Naive thymus-derived CD4-positive, alpha-beta T cell (primary cell): ENCODE measurements around the gene EIPR1. TPM values are rescaled to one million over a fixed set of nuclear protein-coding genes. Genes with fewer than 3 reads are reported as not detected.

Experiments used
- ATAC-seq: fragments of 150-1000 bp; cut with Tn5 transposase; 2 replicates; pipeline ENCODE4 v1.10.0; 2021; ENCODE audit warnings: mild to moderate bottlenecking, moderate library complexity
- CTCF ChIA-PET: fragments of 350-600 bp; sonication (Branson Sonifier 250); formaldehyde crosslinking; loops from one replicate; lab custom pipeline; 2021; ENCODE audit warnings: antibody characterized with exemption; lab: Charles Lee
- POLR2A ChIA-PET: fragments of 350-600 bp; sonication (Branson Sonifier 250); formaldehyde crosslinking; loops from one replicate; lab custom pipeline; 2021; ENCODE audit warnings: antibody characterized with exemption, inconsistent platforms; lab: Charles Lee
- DNase-seq, 9 donors: peaks; one replicate each; pipeline versions ENCODE4 v3.0.0 to v3.0.0-alpha.2; 2020 to 2022; ENCODE audit warnings: mixed read lengths in 1 of 9
- H3K27ac ChIP-seq: one replicate; pipeline ENCODE4 v1.7.0; 2013; ENCODE audit warnings: mild to moderate bottlenecking, low read depth, low read length, moderate library complexity
- H3K27me3 ChIP-seq, 2 donors: one replicate each; pipeline ENCODE4 v1.7.0; 2013; ENCODE audit warnings: low read length in 2 of 2, mild to moderate bottlenecking in 2 of 2, moderate library complexity in 2 of 2; ENCODE audit not compliant: control insufficient read depth in 2 of 2, insufficient read depth in 2 of 2
- H3K36me3 ChIP-seq, 3 experiments: 1 replicate in 2 of 3; 2 replicates in 1 of 3; pipeline ENCODE4 v1.7.0; 2013; ENCODE audit warnings: low read length in 3 of 3, mild to moderate bottlenecking in 3 of 3, moderate library complexity in 1 of 3; ENCODE audit not compliant: insufficient read depth in 3 of 3, control insufficient read depth in 2 of 3
- H3K4me1 ChIP-seq, 2 donors: one replicate each; pipeline ENCODE4 v1.7.0; 2013; ENCODE audit warnings: low read length in 2 of 2, mild to moderate bottlenecking in 2 of 2, moderate library complexity in 1 of 2; ENCODE audit not compliant: control insufficient read depth in 2 of 2, insufficient read depth in 2 of 2
- H3K4me3 ChIP-seq: 2 replicates; pipeline ENCODE4 v1.7.0; 2013; ENCODE audit warnings: mild to moderate bottlenecking, low read length
- H3K9me3 ChIP-seq, 3 experiments: 1 replicate in 2 of 3; 2 replicates in 1 of 3; pipeline ENCODE4 v1.7.0; 2013; ENCODE audit warnings: low read length in 3 of 3; ENCODE audit not compliant: control insufficient read depth in 2 of 3
- H3K27ac Mint-ChIP-seq, 9 donors: one replicate each; pipeline ENCODE4 v1.8.0; 2020 to 2022; ENCODE audit warnings: mixed read lengths in 9 of 9, mild to moderate bottlenecking in 8 of 9, moderate library complexity in 5 of 9, inconsistent platforms in 2 of 9
- H3K27me3 Mint-ChIP-seq, 5 donors: one replicate each; pipeline ENCODE4 v1.8.0; 2021 to 2022; ENCODE audit warnings: mixed read lengths in 5 of 5, mild to moderate bottlenecking in 1 of 5
- H3K36me3 Mint-ChIP-seq, 5 donors: one replicate each; pipeline ENCODE4 v1.8.0; 2020 to 2022; ENCODE audit warnings: mixed read lengths in 5 of 5, mild to moderate bottlenecking in 3 of 5, inconsistent platforms in 1 of 5
- H3K4me1 Mint-ChIP-seq, 7 donors: one replicate each; pipeline ENCODE4 v1.8.0; 2020 to 2022; ENCODE audit warnings: mixed read lengths in 7 of 7, mild to moderate bottlenecking in 3 of 7, inconsistent platforms in 1 of 7
- H3K4me3 Mint-ChIP-seq, 10 donors: one replicate each; pipeline ENCODE4 v1.8.0; 2020 to 2022; ENCODE audit warnings: mild to moderate bottlenecking in 10 of 10, mixed read lengths in 10 of 10, moderate library complexity in 6 of 10, inconsistent platforms in 2 of 10
- H3K9me3 Mint-ChIP-seq, 11 donors: one replicate each; pipeline ENCODE4 v1.8.0; 2020 to 2022; ENCODE audit warnings: mixed read lengths in 11 of 11, mild to moderate bottlenecking in 4 of 11, inconsistent platforms in 1 of 11, moderate library complexity in 1 of 11
- intact Hi-C, 2 donors: fragments of 100-400 bp; cut with micrococcal nuclease; formaldehyde crosslinking; loops; one replicate each; pipeline ENCODE4 v1.15.1; 2023
- polyA plus RNA-seq, 2 donors: library from polyadenylated mRNA; unstranded; fragments of 300-500 nt; fragmentation: Illumina TruSeq; gene quantifications; one replicate each; pipeline ENCODE4 v1.2.3, GENCODE V29; 2021
- total RNA-seq, 6 experiments: library from RNA in 5 of 6; stranded (reverse) in 5 of 6; gene quantifications; 1 replicate in 5 of 6; 2 replicates in 1 of 6; pipeline ENCODE4 v1.2.3 and lab custom pipeline; 2021 to 2026

Gene EIPR1
- total and polyA plus RNA-seq, 7 experiments from 2014 or later: 24.4 to 46.2 (median 27.3) TPM

GRCh38 chr2:3178578-3179031, 199.0 kb downstream of the EIPR1 start:
- CTCF ChIA-PET: interaction anchor here (0.6 kb wide), 1 partner anchor 198 kb away, joined by 3 read pairs; no protein-coding TSS in a partner anchor

GRCh38 chr2:3177891-3178577, 199.6 kb downstream of the EIPR1 start:
- no peak for DNase-seq
- no peak for ATAC-seq
- Histone ChIP-seq H3K36me3 (peaks cover 0 to 12% (median 0%) of the 10 kb centered on the region in 3 experiments), H3K9me3 (no peaks in the 10 kb centered on the region), H3K4me3 (no peak overlapping the region), H3K27me3 (no peaks in the 10 kb centered on the region), H3K4me1 (no peaks in the 10 kb centered on the region), H3K27ac (no peak overlapping the region)
- peak overlapping the region in 1 of 9 donors; percentile 86 for H3K27ac Mint-ChIP-seq
- no peaks in the 10 kb centered on the region for H3K27me3 Mint-ChIP-seq
- intact Hi-C loops: no loop called here
- H3K9me3 Mint-ChIP-seq: no peaks in the 10 kb centered on the region
- H3K4me1 Mint-ChIP-seq: peaks cover 0 to under 1% (median 0%) of the 10 kb centered on the region in 7 donors
- no peak overlapping the region for H3K4me3 Mint-ChIP-seq
- POLR2A ChIA-PET: no interaction called here
- peaks cover 0 to 28% (median 9%) of the 10 kb centered on the region in 5 donors for H3K36me3 Mint-ChIP-seq
- CTCF ChIA-PET: interaction anchor here (0.6 kb wide), 1 partner anchor 199 kb away, joined by 3 read pairs; no protein-coding TSS in a partner anchor

More at GRCh38 chr2:3178578-3179031, 199.0 kb downstream of the EIPR1 start:
- ATAC-seq (no peak), DNase-seq (no peak)
- Mint-ChIP-seq H3K9me3 (no peaks in the 10 kb centered on the region), H3K27me3 (no peaks in the 10 kb centered on the region), H3K4me3 (no peak overlapping the region), H3K36me3 (peaks cover 0 to 22% (median 4%) of the 10 kb centered on the region in 5 donors), H3K4me1 (peaks cover 0 to 3% (median 0%) of the 10 kb centered on the region in 7 donors), H3K27ac (peak overlapping the region in 1 of 9 donors; percentile 46)
- no peak overlapping the region for H3K27ac ChIP-seq
- POLR2A ChIA-PET: no interaction called here
- H3K9me3 ChIP-seq: no peaks in the 10 kb centered on the region
- H3K27me3 ChIP-seq: no peaks in the 10 kb centered on the region
- intact Hi-C loops: loop anchor here (1.0 kb wide), 1 partner anchor 125 kb away; no protein-coding TSS in a partner anchor
- H3K4me3 ChIP-seq: no peak overlapping the region
- no peaks in the 10 kb centered on the region for H3K4me1 ChIP-seq
- peaks cover 0 to 8% (median 0%) of the 10 kb centered on the region in 3 experiments for H3K36me3 ChIP-seq

GRCh38 chr2:3176869-3177255, 200.8 kb downstream of the EIPR1 start:
- no peak overlapping the region for H3K27ac Mint-ChIP-seq
- ATAC-seq (no peak), DNase-seq (no peak)
- no peak overlapping the region for H3K4me3 Mint-ChIP-seq
- POLR2A ChIA-PET: no interaction called here
- CTCF ChIA-PET: no interaction called here
- no peak overlapping the region for H3K27ac ChIP-seq
- H3K27me3 Mint-ChIP-seq: no peaks in the 10 kb centered on the region
- H3K4me1 ChIP-seq: no peaks in the 10 kb centered on the region
- H3K9me3 ChIP-seq: no peaks in the 10 kb centered on the region
- intact Hi-C loops: no loop called here
- H3K9me3 Mint-ChIP-seq: no peaks in the 10 kb centered on the region
- no peak overlapping the region for H3K4me3 ChIP-seq
- peaks cover 1 to 37% (median 15%) of the 10 kb centered on the region in 5 donors for H3K36me3 Mint-ChIP-seq
- no peaks in the 10 kb centered on the region for H3K4me1 Mint-ChIP-seq
- H3K36me3 ChIP-seq: peaks cover 0 to 23% (median 0%) of the 10 kb centered on the region in 3 experiments
- H3K27me3 ChIP-seq: no peaks in the 10 kb centered on the region

GRCh38 chr2:3176071-3176868, 201.3 kb downstream of the EIPR1 start:
- no peaks in the 10 kb centered on the region for H3K4me1 Mint-ChIP-seq
- peaks cover 4 to 43% (median 21%) of the 10 kb centered on the region in 5 donors for H3K36me3 Mint-ChIP-seq
- no peaks in the 10 kb centered on the region for H3K9me3 Mint-ChIP-seq
- Histone ChIP-seq H3K27ac (no peak overlapping the region), H3K4me3 (no peak overlapping the region), H3K4me1 (no peaks in the 10 kb centered on the region), H3K9me3 (no peaks in the 10 kb centered on the region), H3K36me3 (peaks cover 0 to 24% (median 0%) of the 10 kb centered on the region in 3 experiments), H3K27me3 (no peaks in the 10 kb centered on the region)
- ChIA-PET POLR2A (no interaction called here), CTCF (no interaction called here)
- no peak for ATAC-seq
- intact Hi-C loops: no loop called here
- no peaks in the 10 kb centered on the region for H3K27me3 Mint-ChIP-seq
- no peak overlapping the region for H3K27ac Mint-ChIP-seq
- DNase-seq: no peak
- no peak overlapping the region for H3K4me3 Mint-ChIP-seq

- DNase-seq: no peak
- peaks cover 4 to 46% (median 24%) of the 10 kb centered on the region in 5 donors for H3K36me3 Mint-ChIP-seq
- H3K36me3 ChIP-seq: peaks cover 0 to 24% (median 0%) of the 10 kb centered on the region in 3 experiments
- H3K27ac ChIP-seq: no peak overlapping the region
- H3K27me3 ChIP-seq: no peaks in the 10 kb centered on the region
- H3K4me3 ChIP-seq: no peak overlapping the region
- POLR2A ChIA-PET: no interaction called here
- no peaks in the 10 kb centered on the region for H3K9me3 Mint-ChIP-seq
- no peaks in the 10 kb centered on the region for H3K9me3 ChIP-seq
- H3K27me3 Mint-ChIP-seq: no peaks in the 10 kb centered on the region
- no peak overlapping the region for H3K4me3 Mint-ChIP-seq
- H3K4me1 ChIP-seq: no peaks in the 10 kb centered on the region
- no peak for ATAC-seq
- intact Hi-C loops: no loop called here
- CTCF ChIA-PET: no interaction called here
- H3K27ac Mint-ChIP-seq: no peak overlapping the region
- no peaks in the 10 kb centered on the region for H3K4me1 Mint-ChIP-seq
These were observed 202.1 kb downstream of the EIPR1 start for GRCh38 chr2:3175568-3175955.

- peaks cover 4 to 48% (median 24%) of the 10 kb centered on the region in 5 donors for H3K36me3 Mint-ChIP-seq
- no peaks in the 10 kb centered on the region for H3K27me3 ChIP-seq
- H3K4me1 ChIP-seq: no peaks in the 10 kb centered on the region
- no peaks in the 10 kb centered on the region for H3K9me3 ChIP-seq
- H3K36me3 ChIP-seq: peaks cover 0 to 24% (median 0%) of the 10 kb centered on the region in 3 experiments
- no peak overlapping the region for H3K4me3 ChIP-seq
- ATAC-seq (no peak), DNase-seq (no peak)
- H3K4me3 Mint-ChIP-seq: no peak overlapping the region
- ChIA-PET CTCF (no interaction called here), POLR2A (no interaction called here)
- no peak overlapping the region for H3K27ac ChIP-seq
- no peak overlapping the region for H3K27ac Mint-ChIP-seq
- no peaks in the 10 kb centered on the region for H3K27me3 Mint-ChIP-seq
- intact Hi-C loops: no loop called here
- no peaks in the 10 kb centered on the region for H3K9me3 Mint-ChIP-seq
- no peaks in the 10 kb centered on the region for H3K4me1 Mint-ChIP-seq
These were observed 202.7 kb downstream of the EIPR1 start for GRCh38 chr2:3174626-3175567.
